ENCODE measurements around the gene KCNK4. TPM values are rescaled to one million over a fixed set of nuclear protein-coding genes. Genes with fewer than 3 reads are reported as not detected.

The KCNK4 gene
- total RNA-seq, 1 experiment from 2014 or later: 0.28 TPM

GRCh38 chr11:64299847-64300648 is 8.9 kb downstream of the KCNK4 start, which contains the start of gene CATSPERZ:
TSS of gene CATSPERZ (plus strand) at chr11:64300358. CDS start at chr11:64300411, 53 bp downstream.
- H3K14ac ChIP-seq (ENCODE audit: insufficient read depth, low read length): no peak within 1 kb of the TSS

More at GRCh38 chr11:64299847-64300648, 8.9 kb downstream of the KCNK4 start, which contains the start of gene CATSPERZ:
- Histone ChIP-seq H2AFZ (ENCODE audit: low read length) (no peak within 1 kb of the TSS), H3K56ac (ENCODE audit: insufficient read length, low read depth, low read length) (no peak within 1 kb of the TSS), H2BK15ac (ENCODE audit: low read depth, low read length) (no peak within 1 kb of the TSS), H3K27me3 (ENCODE audit: insufficient read depth, low read length) (peaks cover 55% of the 10 kb centered on the region), H3K4ac (ENCODE audit: low read depth, low read length) (no peak within 1 kb of the TSS), H4K91ac (ENCODE audit: insufficient read length, low read depth, low read length) (no peak within 1 kb of the TSS), H3K23ac (ENCODE audit: insufficient read length, low read depth, low read length) (no peak within 1 kb of the TSS), H2BK5ac (ENCODE audit: insufficient read length, low read length) (no peak within 1 kb of the TSS), H3K9me3 (ENCODE audit: control insufficient read depth, low read depth, low read length) (no peaks in the 10 kb centered on the region), H2BK120ac (ENCODE audit: low read depth, low read length, poor library complexity, severe bottlenecking) (no peak within 1 kb of the TSS), H3K79me1 (ENCODE audit: insufficient read depth, low read depth, low read length, poor library complexity, severe bottlenecking) (no peaks in the 10 kb centered on the region), H2AK5ac (ENCODE audit: insufficient read length, low read length) (no peak within 1 kb of the TSS), H4K5ac (ENCODE audit: insufficient read length, low read depth, low read length) (no peak within 1 kb of the TSS), H2BK12ac (ENCODE audit: insufficient read length, low read depth, low read length) (no peak within 1 kb of the TSS), H4K20me1 (ENCODE audit: control insufficient read depth, insufficient read depth, insufficient read length) (no peaks in the 10 kb centered on the region), H3K4me2 (ENCODE audit: insufficient read depth, insufficient read length, low read length) (peak within 1 kb of the TSS; percentile 21), H3T11ph (ENCODE audit: low read length) (no peak within 1 kb of the TSS), H3K4me1 (ENCODE audit: insufficient read depth, low read length) (no peaks in the 10 kb centered on the region), H3K23me2 (ENCODE audit: insufficient read length, low read depth, low read length, poor library complexity, severe bottlenecking) (peaks cover 16% of the 10 kb centered on the region), H3K9ac (ENCODE audit: extremely low read depth, insufficient read length, low read length) (no peak within 1 kb of the TSS), H4K8ac (replicated peaks; ENCODE audit: insufficient read length, low read depth, low read length) (no peak within 1 kb of the TSS), H2BK20ac (ENCODE audit: low read depth, low read length, poor library complexity, severe bottlenecking) (no peak within 1 kb of the TSS), H3K27ac (ENCODE audit: insufficient read length, low read depth, low read length) (no peak within 1 kb of the TSS), H3K18ac (ENCODE audit: insufficient read length, low read depth, low read length) (no peak within 1 kb of the TSS), H3K79me2 (ENCODE audit: insufficient read depth, low read length) (no peaks in the 10 kb centered on the region)
- Mint-ChIP-seq H3K4me1 (peaks cover 12 to 29% of the 10 kb centered on the region in 2 experiments; a peak in 3 of 4 replicates), H3K36me3 (ENCODE audit: insufficient read depth in 1 of 3, low read depth in 3 of 3) (peaks cover 0 to 2% (median 0%) of the 10 kb centered on the region in 3 experiments; a peak in 2 of 7 replicates), H3K27me3 (ENCODE audit: low read depth) (peaks cover 86% of the 10 kb centered on the region), H3K27ac (no peak within 1 kb of the TSS), H3K9me3 (peaks cover 0 to 3% of the 10 kb centered on the region in 2 experiments; a peak in 2 of 5 replicates), H3K4me3 (peak within 1 kb of the TSS; percentile 54 to 82)
- no peak for TF ChIP-seq CTCF (conservative IDR thresholded peaks at IDR 0.05)
- no peak for DNase-seq
- no CpG with 5 or more reads among the region's 54 CpGs for WGBS (ENCODE audit: extremely low coverage, insufficient read length, low lambda C conversion rate)

All from H9 (cell line).